CD8-positive, alpha-beta memory T cell (primary cell): ENCODE data around the gene MRPS10. TPM values are rescaled to one million over a fixed set of nuclear protein-coding genes. Genes with fewer than 3 reads are reported as not detected.

Experiments
- CTCF ChIA-PET: fragments of 350-600 bp; sonication (Branson Sonifier 250); formaldehyde crosslinking; loops from one replicate; lab custom pipeline; 2021; ENCODE audit warnings: antibody characterized with exemption; lab: Charles Lee
- POLR2A ChIA-PET: fragments of 350-600 bp; sonication (Branson Sonifier 250); formaldehyde crosslinking; loops from one replicate; lab custom pipeline; 2021; ENCODE audit warnings: antibody characterized with exemption; lab: Charles Lee
- DNase-seq, 5 donors: peaks; one replicate each; pipeline versions ENCODE4 v3.0.0 to v3.0.0-alpha.2; 2020 to 2022; ENCODE audit warnings: mixed read lengths in 1 of 5
- H3K27ac ChIP-seq: one replicate; pipeline ENCODE4 v1.7.0; 2013; ENCODE audit warnings: low read depth, mild to moderate bottlenecking, low read length, moderate library complexity
- H3K27me3 ChIP-seq: 2 replicates; pipeline ENCODE4 v1.7.0; 2013; ENCODE audit warnings: low read length, mild to moderate bottlenecking; ENCODE audit not compliant: insufficient read depth, poor library complexity, severe bottlenecking
- H3K36me3 ChIP-seq: 2 replicates; pipeline ENCODE4 v1.7.0; 2013; ENCODE audit warnings: mild to moderate bottlenecking, low read length, moderate library complexity; ENCODE audit not compliant: insufficient read depth
- H3K4me1 ChIP-seq: 2 replicates; pipeline ENCODE4 v1.7.0; 2013; ENCODE audit warnings: mild to moderate bottlenecking, low read length, moderate library complexity; ENCODE audit not compliant: insufficient read depth
- H3K4me3 ChIP-seq: 2 replicates; pipeline ENCODE4 v1.7.0; 2013; ENCODE audit warnings: mild to moderate bottlenecking, low read length
- H3K9me3 ChIP-seq: 2 replicates; pipeline ENCODE4 v1.7.0; 2013; ENCODE audit warnings: mild to moderate bottlenecking, low read length
- H3K27ac Mint-ChIP-seq, 8 donors: one replicate each; pipeline ENCODE4 v1.8.0; 2020 to 2021; ENCODE audit warnings: mixed read lengths in 8 of 8, mild to moderate bottlenecking in 6 of 8, inconsistent platforms in 3 of 8, moderate library complexity in 3 of 8
- H3K27me3 Mint-ChIP-seq, 2 donors: one replicate each; pipeline ENCODE4 v1.8.0; 2020 to 2021; ENCODE audit warnings: mixed read lengths in 2 of 2, mild to moderate bottlenecking in 1 of 2, moderate library complexity in 1 of 2
- H3K36me3 Mint-ChIP-seq, 3 donors: one replicate each; pipeline ENCODE4 v1.8.0; 2020 to 2021; ENCODE audit warnings: mixed read lengths in 3 of 3, inconsistent platforms in 1 of 3, mild to moderate bottlenecking in 1 of 3
- H3K4me1 Mint-ChIP-seq, 3 donors: one replicate each; pipeline ENCODE4 v1.8.0; 2020 to 2021; ENCODE audit warnings: mixed read lengths in 3 of 3, inconsistent platforms in 1 of 3, mild to moderate bottlenecking in 1 of 3
- H3K4me3 Mint-ChIP-seq, 7 donors: one replicate each; pipeline ENCODE4 v1.8.0; 2020 to 2021; ENCODE audit warnings: mixed read lengths in 7 of 7, mild to moderate bottlenecking in 6 of 7, moderate library complexity in 4 of 7, inconsistent platforms in 2 of 7
- H3K9me3 Mint-ChIP-seq, 5 donors: one replicate each; pipeline ENCODE4 v1.8.0; 2020 to 2022; ENCODE audit warnings: mixed read lengths in 5 of 5, mild to moderate bottlenecking in 3 of 5, moderate library complexity in 2 of 5, inconsistent platforms in 1 of 5
- polyA plus RNA-seq: library from polyadenylated mRNA; unstranded; fragments of 300-500 nt; fragmentation: Illumina TruSeq; gene quantifications from one replicate; pipeline ENCODE4 v1.2.3, GENCODE V29; 2021
- total RNA-seq, 2 experiments: library from RNA; stranded (reverse); gene quantifications; one replicate each; pipeline ENCODE4 v1.2.3, GENCODE V29; 2021

MRPS10 gene
- 10 to 100 TPM; 51.3 to 51.8 TPM for total RNA-seq
- polyA plus RNA-seq = 50.6 TPM

DNA sequence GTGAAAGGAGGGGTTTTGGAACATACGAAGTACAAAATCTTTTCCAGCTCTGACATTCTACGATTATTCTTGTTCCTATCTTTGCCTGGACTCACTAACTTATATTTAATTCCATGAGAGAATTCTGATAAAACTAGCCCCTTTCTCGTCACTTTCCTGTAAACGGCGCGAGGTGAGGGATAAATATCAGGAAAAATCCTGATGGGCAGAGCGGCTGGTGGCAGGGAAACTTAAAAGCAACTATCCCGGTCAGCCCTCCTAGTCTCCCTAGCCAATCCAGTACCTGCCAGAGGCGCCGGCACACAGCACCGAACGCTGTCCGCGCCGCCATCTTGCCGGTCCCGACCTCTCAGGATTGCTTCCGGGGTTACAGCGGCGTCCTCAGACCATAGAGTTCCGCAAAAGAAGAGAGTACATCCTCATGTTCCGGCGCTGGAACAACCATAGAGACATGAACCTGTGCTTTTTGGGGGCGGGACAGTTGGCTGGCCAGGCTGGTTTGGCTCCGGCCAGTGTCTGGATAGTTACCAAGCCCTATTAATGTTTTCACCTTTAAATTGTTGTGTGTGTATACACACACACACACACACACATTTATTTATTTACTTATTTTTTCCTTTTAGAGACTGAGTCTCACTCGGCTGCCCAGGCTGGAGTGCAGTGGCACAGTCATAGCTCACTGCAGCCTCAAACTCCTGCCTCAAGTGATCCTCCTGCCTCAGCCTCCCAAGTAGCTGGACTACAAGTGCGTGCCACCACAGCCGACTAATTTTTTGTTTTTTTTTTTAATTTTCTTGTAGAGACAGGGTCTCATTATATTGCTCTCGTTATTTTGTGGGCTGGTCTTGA, at the start of gene MRPS10:
MRPS10 (minus strand) TSS at position 343 of the 849 bp plus-strand sequence; CDS start at position 331, 12 bp downstream.
- H3K4me1 Mint-ChIP-seq = peaks cover 28 to 38% (median 29%) of the 10 kb centered on the region in 3 donors

DNA sequence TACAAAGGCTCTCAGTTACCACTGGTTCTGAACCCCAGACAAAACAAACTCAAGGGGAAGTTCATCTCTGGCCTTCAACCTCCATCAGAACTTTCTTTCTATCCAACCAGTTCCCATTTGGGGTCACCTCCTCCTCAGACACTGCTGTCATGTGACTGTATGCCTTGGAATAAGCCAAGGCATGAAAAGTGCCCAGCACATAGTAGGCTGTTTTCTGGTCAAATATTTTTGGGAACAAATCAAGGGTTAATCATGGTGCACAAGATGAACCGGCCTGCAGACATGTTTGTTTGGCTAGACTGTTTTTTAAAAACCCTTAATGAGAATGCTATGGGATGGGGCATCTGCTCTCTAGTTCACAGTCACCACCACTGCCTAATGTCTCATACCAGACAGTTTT, 48.9 kb upstream of the MRPS10 start:
- H3K36me3 ChIP-seq = peaks cover 12% of the 10 kb centered on the region
- POLR2A ChIA-PET = no interaction called here
- H3K27me3 ChIP-seq = no peaks in the 10 kb centered on the region
- CTCF ChIA-PET = interaction anchor here (0.6 to 1.5 kb wide), 2 partner anchors 13 to 241 kb away, joined by 3 read pairs; no protein-coding TSS in a partner anchor
- H3K9me3 ChIP-seq = no peaks in the 10 kb centered on the region
- H3K4me1 Mint-ChIP-seq = peaks cover 22 to 26% (median 26%) of the 10 kb centered on the region in 3 donors
- H3K27me3 Mint-ChIP-seq = peaks cover 0 to 7% of the 10 kb centered on the region in 2 donors
- no peaks in the 10 kb centered on the region for H3K9me3 Mint-ChIP-seq
- DNase-seq = no peak
- peak overlapping the region in 2 of 8 donors; percentile 29 to 35 for H3K27ac Mint-ChIP-seq
- H3K36me3 Mint-ChIP-seq = peaks cover 0 to 73% (median 11%) of the 10 kb centered on the region in 3 donors
- H3K4me3 Mint-ChIP-seq = no peak overlapping the region
- no peak overlapping the region for H3K27ac ChIP-seq
- H3K4me1 ChIP-seq = no peaks in the 10 kb centered on the region
- no peak overlapping the region for H3K4me3 ChIP-seq

More for the DNA sequence above, at the start of gene MRPS10:
- Histone ChIP-seq H3K36me3 (peaks cover 12% of the 10 kb centered on the region), H3K27ac (peak within 1 kb of the TSS; percentile 82), H3K27me3 (no peaks in the 10 kb centered on the region), H3K4me1 (peaks cover 24% of the 10 kb centered on the region), H3K9me3 (no peaks in the 10 kb centered on the region), H3K4me3 (peak within 1 kb of the TSS; percentile 99)
- Mint-ChIP-seq H3K27ac (peak within 1 kb of the TSS; percentile 72 to 98 (median 96)), H3K27me3 (peaks cover 0 to 2% of the 10 kb centered on the region in 2 donors), H3K9me3 (no peaks in the 10 kb centered on the region), H3K4me3 (peak within 1 kb of the TSS; percentile 95 to 100 (median 98)), H3K36me3 (peaks cover 5 to 22% (median 8%) of the 10 kb centered on the region in 3 donors)
- DNase-seq = peak; percentile 84 to 94 (median 86)
- ChIA-PET POLR2A (no interaction called here), CTCF (interaction anchor here (0.7 to 1.9 kb wide), 8 partner anchors 114 to 508 kb away, joined by 3 to 8 read pairs (median 4); partner anchors contain the start of genes FRS3 and UBR2)

DNA sequence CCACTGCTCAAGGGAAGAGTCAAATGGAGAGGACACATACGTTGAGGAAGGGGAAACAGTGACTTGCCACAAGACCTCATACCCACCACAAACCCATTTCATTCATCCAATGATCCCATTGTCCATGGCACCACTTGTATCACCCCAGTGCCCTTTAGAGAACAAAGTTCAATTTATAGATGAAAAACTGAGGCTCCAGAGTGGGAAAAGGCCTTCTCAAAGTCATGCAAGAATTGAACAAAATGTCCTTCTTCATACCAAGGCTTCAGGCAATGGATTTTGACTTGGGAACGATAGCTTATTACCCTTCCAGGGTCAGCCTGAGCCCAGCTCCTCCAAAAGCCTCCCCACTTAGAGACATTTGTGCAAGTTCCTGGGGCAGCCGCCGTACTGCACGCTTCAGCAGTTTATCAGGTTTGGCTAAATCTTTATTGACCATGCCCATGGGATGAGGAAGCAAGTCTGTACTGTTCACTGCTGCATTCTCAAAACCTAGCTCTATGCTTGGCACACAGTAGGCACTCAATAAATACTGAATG, 47.3 kb upstream of the MRPS10 start:
- Mint-ChIP-seq H3K27ac (no peak overlapping the region), H3K4me1 (peaks cover 22 to 27% (median 26%) of the 10 kb centered on the region in 3 donors), H3K9me3 (no peaks in the 10 kb centered on the region), H3K4me3 (no peak overlapping the region), H3K36me3 (peaks cover 0 to 74% (median 8%) of the 10 kb centered on the region in 3 donors), H3K27me3 (peaks cover 0 to 7% of the 10 kb centered on the region in 2 donors)
- H3K9me3 ChIP-seq = no peaks in the 10 kb centered on the region
- no peak overlapping the region for H3K27ac ChIP-seq
- no peak for DNase-seq
- peaks cover 12% of the 10 kb centered on the region for H3K36me3 ChIP-seq
- ChIA-PET POLR2A (no interaction called here), CTCF (interaction anchor here (1.5 kb wide), 2 partner anchors 267 to 282 kb away, joined by 4 to 7 read pairs; no protein-coding TSS in a partner anchor)
- no peaks in the 10 kb centered on the region for H3K4me1 ChIP-seq
- no peak overlapping the region for H3K4me3 ChIP-seq
- H3K27me3 ChIP-seq = no peaks in the 10 kb centered on the region

DNA sequence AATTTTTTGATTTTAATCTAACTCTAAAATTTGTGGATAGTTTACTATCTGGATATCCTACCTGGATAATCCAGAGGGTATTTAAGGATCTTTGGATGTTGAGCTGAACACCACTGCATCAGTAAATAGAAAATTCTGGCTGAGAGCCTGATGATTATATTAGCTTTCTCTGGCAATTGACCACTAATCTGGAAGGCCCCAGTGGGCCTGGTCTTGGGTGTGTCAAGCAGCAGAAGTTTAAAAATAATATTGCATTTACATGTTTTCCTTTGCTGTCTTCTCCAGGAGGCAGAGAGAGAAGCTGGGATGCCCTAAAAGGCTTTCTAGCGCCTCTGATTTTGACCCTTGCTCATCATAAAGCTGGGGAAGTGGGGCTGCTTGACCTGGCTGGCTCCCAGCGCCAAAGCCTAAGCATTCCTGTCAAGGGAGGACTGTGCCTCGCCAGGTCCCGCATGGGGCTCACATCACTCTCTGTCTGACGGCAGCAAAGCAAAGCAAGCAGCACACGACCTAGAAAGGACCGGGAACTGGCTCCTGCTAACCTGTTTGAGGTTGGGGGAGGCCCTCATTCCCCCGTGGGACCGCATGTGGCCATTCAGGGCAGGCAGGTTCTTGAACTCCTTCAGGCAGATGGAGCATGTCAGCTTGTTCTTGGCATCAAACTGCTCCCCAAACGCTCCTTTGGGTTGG, 46.6 kb upstream of the MRPS10 start:
- H3K36me3 Mint-ChIP-seq = peaks cover 0 to 73% (median 8%) of the 10 kb centered on the region in 3 donors
- no peak overlapping the region for H3K27ac Mint-ChIP-seq
- H3K36me3 ChIP-seq = peaks cover 12% of the 10 kb centered on the region
- no peak for DNase-seq
- H3K4me3 Mint-ChIP-seq = no peak overlapping the region
- no peaks in the 10 kb centered on the region for H3K9me3 ChIP-seq
- no peaks in the 10 kb centered on the region for H3K4me1 ChIP-seq
- no peak overlapping the region for H3K4me3 ChIP-seq
- POLR2A ChIA-PET = no interaction called here
- no peaks in the 10 kb centered on the region for H3K27me3 ChIP-seq
- H3K9me3 Mint-ChIP-seq = no peaks in the 10 kb centered on the region
- H3K4me1 Mint-ChIP-seq = peaks cover 16 to 21% (median 20%) of the 10 kb centered on the region in 3 donors
- CTCF ChIA-PET = interaction anchor here (1.5 to 6.8 kb wide), 3 partner anchors 268 to 283 kb away, joined by 4 to 57 read pairs (median 7); no protein-coding TSS in a partner anchor
- H3K27me3 Mint-ChIP-seq = peaks cover 0 to 5% of the 10 kb centered on the region in 2 donors
- H3K27ac ChIP-seq = no peak overlapping the region

DNA sequence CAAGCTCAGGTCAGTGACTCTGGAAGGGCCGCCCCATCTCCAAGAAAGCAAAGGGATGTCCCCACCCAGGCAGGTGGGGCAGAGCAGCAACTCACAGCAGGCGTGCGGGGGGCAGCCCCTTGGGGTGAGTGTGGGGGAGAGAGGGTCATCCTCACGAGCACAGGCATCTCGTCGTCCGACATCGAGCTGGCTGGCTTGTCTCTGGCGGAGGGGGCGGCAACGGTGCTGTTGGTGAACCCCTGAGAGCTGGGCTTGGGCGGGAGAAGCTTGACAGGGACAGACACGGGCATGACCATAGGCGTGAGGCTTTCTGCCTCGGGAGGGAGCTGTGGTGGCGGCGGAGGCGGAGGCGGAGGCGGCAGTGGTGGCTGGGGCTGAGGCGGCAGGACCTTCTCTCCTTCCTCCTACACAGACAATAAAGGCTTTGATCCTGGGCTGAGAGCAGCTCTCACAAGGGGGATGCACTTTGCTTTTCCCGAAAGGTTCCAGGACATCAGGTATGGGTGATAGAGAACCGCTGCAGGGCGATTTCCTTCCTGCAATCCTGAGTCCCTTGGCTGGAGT, 45.6 kb upstream of the MRPS10 start:
- ChIA-PET CTCF (interaction anchor here (0.6 to 6.8 kb wide), 2 partner anchors 31 to 285 kb away, joined by 3 to 57 read pairs; no protein-coding TSS in a partner anchor), POLR2A (interaction anchor here (0.6 kb wide), 1 partner anchor 33 kb away, joined by 6 read pairs; no protein-coding TSS in a partner anchor)
- Histone ChIP-seq H3K4me3 (no peak overlapping the region), H3K27me3 (no peaks in the 10 kb centered on the region), H3K4me1 (no peaks in the 10 kb centered on the region), H3K36me3 (peaks cover 9% of the 10 kb centered on the region), H3K27ac (no peak overlapping the region), H3K9me3 (no peaks in the 10 kb centered on the region)
- peaks cover 0 to 71% (median 10%) of the 10 kb centered on the region in 3 donors for H3K36me3 Mint-ChIP-seq
- peak overlapping the region in 3 of 8 donors; percentile 5 to 63 (median 58) for H3K27ac Mint-ChIP-seq
- H3K4me1 Mint-ChIP-seq = peaks cover 13 to 19% (median 18%) of the 10 kb centered on the region in 3 donors
- no peaks in the 10 kb centered on the region for H3K9me3 Mint-ChIP-seq
- no peak overlapping the region for H3K4me3 Mint-ChIP-seq
- H3K27me3 Mint-ChIP-seq = peaks cover 0 to 5% of the 10 kb centered on the region in 2 donors
- no peak for DNase-seq

DNA sequence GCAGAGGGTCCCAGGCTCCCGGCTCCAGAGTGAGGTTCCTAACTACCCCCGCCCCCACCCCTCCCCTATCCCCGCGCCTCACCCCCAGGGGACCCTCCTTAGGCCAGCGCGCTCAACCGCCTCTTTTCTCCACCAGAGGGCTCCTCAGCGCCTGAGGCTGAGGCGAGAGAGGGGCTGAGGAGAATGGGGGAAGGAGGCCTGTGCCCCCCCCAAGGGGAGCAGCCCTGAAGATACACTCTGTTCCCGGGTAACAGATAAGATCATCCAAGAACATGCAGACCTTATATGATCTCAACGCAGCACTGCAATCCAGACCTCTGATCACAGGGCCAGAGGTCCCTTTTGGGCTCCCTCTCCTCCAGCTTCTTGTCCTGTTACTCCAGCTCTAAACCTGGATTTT, 43.3 kb upstream of the MRPS10 start:
- H3K4me1 Mint-ChIP-seq = peaks cover 13 to 14% (median 13%) of the 10 kb centered on the region in 3 donors
- peak in 2 of 5 donors; percentile 33 to 61 for DNase-seq
- peaks cover 0 to 79% (median 17%) of the 10 kb centered on the region in 3 donors for H3K36me3 Mint-ChIP-seq
- Histone ChIP-seq H3K9me3 (no peaks in the 10 kb centered on the region), H3K27me3 (no peaks in the 10 kb centered on the region), H3K4me1 (no peaks in the 10 kb centered on the region), H3K4me3 (no peak overlapping the region), H3K36me3 (peaks cover 25% of the 10 kb centered on the region), H3K27ac (no peak overlapping the region)
- peaks cover 0 to 3% of the 10 kb centered on the region in 2 donors for H3K27me3 Mint-ChIP-seq
- ChIA-PET CTCF (interaction anchor here (0.6 to 6.8 kb wide), 9 partner anchors 10 to 320 kb away, joined by 3 to 57 read pairs (median 3); no protein-coding TSS in a partner anchor), POLR2A (no interaction called here)
- H3K27ac Mint-ChIP-seq = peak overlapping the region in 5 of 8 donors; percentile 2 to 84 (median 52)
- H3K9me3 Mint-ChIP-seq = no peaks in the 10 kb centered on the region
- H3K4me3 Mint-ChIP-seq = peak overlapping the region in 1 of 7 donors; percentile 41

DNA sequence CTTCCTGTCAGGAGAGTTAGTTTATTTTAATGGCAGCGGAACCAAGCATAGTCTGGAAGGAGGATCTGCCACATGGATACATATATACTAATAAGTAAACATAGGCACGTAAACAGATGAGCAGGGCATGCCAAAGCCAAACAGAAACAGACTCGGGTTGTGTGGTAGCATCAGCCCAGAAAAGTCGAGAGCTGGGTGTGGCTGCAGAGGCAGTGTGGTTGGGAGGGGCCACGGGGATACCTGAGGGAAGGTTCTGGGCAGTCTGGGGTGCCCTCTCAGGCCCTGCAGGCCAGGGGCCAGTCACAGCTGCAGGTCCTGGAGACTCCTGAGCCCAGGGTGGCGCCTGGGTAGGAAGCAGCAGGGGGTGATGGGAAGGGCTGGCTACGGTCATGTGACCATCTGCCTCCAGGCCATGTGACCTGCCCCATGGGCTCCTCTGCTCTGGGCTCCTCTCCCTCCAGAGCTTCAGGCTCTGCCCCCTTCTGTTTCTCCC, 42.8 kb upstream of the MRPS10 start:
- CTCF ChIA-PET = interaction anchor here (0.7 to 6.8 kb wide), 8 partner anchors 9 to 287 kb away, joined by 3 to 57 read pairs (median 3); no protein-coding TSS in a partner anchor
- Mint-ChIP-seq H3K4me3 (no peak overlapping the region), H3K4me1 (peaks cover 12 to 14% (median 13%) of the 10 kb centered on the region in 3 donors), H3K27ac (peak overlapping the region in 1 of 8 donors; percentile 64), H3K27me3 (peaks cover 0 to 3% of the 10 kb centered on the region in 2 donors), H3K9me3 (no peaks in the 10 kb centered on the region), H3K36me3 (peaks cover 0 to 80% (median 21%) of the 10 kb centered on the region in 3 donors)
- Histone ChIP-seq H3K4me1 (no peaks in the 10 kb centered on the region), H3K4me3 (no peak overlapping the region), H3K27me3 (no peaks in the 10 kb centered on the region), H3K9me3 (no peaks in the 10 kb centered on the region), H3K36me3 (peaks cover 25% of the 10 kb centered on the region), H3K27ac (no peak overlapping the region)
- POLR2A ChIA-PET = no interaction called here
- no peak for DNase-seq
